ENCODE data around the gene ARHGAP10.

The ARHGAP10 gene

GRCh38 chr4:147924604-147925412 lies 192.9 kb downstream of the ARHGAP10 start:
- DNase-seq, result no peak

DNA sequence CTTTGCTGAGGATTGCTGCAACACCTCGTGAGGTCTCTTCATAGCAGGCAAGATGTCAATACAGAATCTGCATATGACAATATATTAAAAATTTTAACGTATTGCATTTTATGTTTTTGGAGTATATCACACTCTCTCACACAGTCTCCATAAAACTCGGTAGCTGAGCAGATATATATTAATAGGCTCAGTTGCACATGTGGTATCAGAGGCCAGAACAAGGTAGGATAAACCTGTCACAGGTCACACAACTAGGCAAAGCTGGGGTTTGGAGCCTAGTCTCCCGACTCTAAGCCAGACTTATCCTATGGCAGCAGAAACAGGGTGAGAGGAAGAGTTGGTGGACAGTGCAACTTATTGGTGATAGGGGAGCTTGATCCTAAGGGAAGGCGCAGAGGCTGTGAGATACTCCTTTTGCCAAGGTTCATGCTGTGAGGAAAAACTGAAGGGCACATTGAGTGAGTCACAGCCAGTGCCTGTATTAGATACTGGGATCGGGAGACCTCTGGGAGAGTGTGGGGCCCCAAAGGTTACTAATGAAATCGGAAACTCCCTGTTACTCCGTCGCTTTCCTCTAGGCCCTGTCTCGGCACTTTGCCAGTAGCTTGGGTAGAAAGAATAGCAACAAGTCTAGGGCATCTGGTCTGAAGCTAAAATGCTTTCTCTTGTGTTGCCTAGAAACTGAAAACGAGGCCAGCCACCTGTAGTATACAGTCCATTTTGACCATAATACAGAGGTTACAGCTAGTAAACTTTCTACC lies 195.7 kb downstream of the ARHGAP10 start:
- no peak for DNase-seq

- DNase-seq, result no peak
These were observed 196.5 kb downstream of the ARHGAP10 start for GRCh38 chr4:147928400-147928799.

DNA sequence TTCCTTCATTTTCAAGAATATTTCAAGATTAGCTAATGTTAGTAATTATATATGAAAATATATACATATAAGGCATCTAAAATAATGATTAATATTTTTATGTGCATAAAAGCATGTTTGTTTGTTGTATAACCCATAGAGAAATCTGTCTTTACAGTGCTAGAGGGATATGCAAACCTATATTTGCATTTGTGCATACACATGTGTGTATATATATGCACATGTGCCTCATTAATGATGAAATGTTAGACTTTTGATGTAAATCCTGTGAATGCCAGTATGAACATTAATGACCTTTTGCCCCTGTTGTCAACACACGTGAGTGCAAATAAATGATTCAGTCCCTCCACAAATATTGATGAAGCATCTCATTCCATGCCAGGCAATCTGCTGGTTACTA lies 197.9 kb downstream of the ARHGAP10 start:
- no peak for DNase-seq

- DNase-seq, result no peak
These were observed 201.4 kb downstream of the ARHGAP10 start for GRCh38 chr4:147933316-147933715.

GRCh38 chr4:147933779-147934178 lies 201.9 kb downstream of the ARHGAP10 start:
- DNase-seq, result no peak

GRCh38 chr4:147938496-147938895 lies 206.6 kb downstream of the ARHGAP10 start:
- DNase-seq, result no peak

DNA sequence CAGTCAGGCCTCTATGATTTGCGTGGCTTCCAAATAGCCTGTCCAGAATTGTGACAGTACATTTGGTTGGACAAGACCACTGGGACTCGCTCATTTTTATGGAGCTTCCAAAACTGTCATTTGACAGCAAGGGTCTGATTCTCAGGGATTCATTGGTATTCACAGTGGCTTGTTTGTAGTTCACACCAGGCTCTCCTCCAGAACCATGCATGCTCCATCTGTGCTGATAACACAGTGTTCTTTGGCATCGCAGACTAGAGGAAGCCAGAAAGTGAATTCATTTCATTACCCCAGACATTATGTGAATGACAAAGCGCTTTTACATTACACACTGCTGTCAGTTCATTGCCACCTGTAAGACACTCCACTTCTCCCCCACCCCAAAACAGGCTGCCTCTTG lies 208.3 kb downstream of the ARHGAP10 start:
- no peak for DNase-seq

DNA sequence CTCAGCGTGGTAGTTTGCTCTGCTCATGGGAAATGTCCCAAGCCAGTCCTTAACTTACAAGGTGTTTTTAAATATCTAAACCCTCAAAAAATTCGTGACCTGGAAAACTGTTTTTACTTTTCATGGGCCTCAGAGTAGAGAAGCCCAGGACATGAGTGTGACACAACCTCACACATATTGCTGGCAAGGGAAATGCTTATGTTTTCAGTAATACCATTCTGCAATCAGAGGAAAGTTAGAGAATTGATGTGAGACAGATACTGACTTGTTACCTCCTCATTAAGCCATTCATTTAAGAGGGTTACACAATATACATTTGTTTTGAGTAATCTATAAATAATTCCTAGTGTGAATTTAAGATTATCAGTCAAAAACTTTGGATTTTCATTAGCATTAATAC lies 209.5 kb downstream of the ARHGAP10 start:
- no peak for DNase-seq

DNA sequence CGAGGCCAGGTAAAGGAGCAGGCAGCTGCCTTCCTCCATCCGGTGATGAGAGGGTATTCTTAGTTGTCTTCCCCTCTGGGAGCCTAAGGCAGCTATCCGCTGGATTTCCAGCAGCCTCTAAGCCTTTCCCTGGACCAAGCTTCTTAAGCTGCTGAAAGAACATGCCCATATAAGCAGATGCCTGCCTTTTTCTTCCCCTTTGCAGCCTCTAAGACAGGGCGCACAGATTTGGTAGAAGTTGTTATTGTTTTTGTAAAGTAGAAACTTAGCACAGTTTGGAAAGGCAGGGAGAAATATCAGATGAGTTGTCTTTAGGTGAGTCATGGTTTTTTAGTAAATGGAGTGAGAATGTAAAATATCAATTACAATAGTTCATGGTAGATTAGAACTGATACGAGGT lies 210.8 kb downstream of the ARHGAP10 start:
- DNase-seq, result no peak

DNA sequence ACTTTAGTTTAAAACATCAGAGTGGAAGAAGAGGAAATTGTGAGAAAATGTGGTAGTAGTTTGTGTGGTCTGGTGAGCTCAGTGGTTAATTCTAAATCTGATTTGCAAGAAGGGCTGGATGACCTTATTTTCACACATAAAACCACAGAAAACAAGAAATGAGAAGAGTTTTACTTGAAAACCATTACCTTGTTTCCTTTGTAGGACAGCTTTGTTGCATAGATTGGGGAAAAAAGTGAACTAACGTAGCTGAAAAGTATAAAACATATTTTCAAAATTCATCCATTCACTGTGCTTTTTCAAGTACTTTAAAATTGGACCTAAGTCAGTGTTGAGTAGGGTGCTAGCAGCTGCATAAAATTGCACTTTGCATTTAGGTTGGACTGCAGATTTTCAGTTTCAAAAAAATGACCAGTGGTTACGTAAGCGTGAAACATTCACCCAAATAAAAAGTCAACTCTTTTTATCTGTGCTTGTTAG lies 211.3 kb downstream of the ARHGAP10 start:
- no peak for DNase-seq

DNA sequence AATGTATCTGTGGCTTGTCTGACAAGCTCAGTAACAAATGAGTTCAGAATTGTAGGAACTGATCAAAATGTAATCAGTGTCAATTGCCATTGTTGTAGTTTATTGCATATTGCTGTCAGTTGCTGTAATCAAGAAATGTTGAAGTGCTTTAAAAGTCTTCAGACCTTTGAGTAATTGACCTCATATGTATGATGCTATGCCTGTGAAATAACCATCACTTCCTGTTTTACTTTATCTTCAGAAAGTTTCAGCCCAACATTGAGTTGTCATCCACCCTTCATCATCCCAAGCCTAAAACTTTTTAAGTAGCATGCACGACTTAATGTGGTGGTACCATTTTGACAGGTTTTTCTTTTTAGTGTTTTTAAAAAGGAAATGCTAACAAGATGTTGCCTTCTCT lies 212.4 kb downstream of the ARHGAP10 start:
- no peak for DNase-seq

DNA sequence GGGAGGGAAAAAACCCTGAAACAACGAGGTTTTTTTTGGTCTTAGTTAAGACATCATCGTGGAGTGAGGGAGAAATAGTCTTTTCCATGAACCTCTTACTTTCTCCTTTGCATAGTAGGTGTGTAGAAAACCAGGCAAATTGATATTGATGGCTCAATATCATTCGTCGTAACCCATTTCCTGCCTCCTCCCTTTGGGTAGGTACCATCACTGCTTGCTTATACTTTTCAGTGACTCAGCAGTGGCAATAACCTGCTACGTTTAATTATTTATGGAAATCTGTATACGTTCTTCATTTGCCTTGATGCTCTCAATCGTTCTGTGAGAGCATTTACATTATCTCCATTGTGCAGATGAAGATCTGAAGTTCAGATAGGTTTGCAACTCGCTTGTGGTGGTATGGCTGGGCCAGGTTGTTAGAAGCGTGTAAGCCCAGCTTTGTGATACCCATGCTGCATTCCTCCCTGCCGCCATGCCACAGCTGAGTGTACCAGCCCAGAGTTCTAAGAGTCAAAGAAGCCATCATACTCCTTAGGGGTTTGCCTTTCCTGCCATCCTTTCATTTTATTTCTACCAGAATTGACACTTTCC lies 212.9 kb downstream of the ARHGAP10 start:
- no peak for DNase-seq

DNA sequence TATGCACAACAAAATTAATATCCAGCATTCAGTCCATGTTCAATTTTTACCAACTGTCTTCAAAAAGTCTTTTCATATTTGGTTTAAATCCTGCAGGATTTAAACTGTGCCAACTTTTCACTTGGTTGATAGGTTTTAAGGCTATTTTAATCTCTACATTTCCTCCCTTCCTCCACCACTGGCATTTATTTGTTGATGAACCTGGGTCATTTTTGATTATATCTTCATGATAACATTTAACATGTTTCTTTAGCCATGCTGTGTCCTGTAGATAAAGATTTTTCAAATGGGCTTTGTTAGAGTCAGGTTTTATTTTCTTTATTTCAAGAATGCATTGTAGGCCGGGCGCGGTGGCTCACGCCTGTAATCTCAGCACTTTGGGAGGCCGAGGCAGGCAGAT lies 216.4 kb downstream of the ARHGAP10 start:
- no peak for DNase-seq

GRCh38 chr4:147950261-147950660 lies 218.4 kb downstream of the ARHGAP10 start:
- no peak for DNase-seq

- no peak for DNase-seq
These were observed 219.0 kb downstream of the ARHGAP10 start for GRCh38 chr4:147950841-147951240.

- no peak for DNase-seq
These were observed 223.0 kb downstream of the ARHGAP10 start for GRCh38 chr4:147954850-147955249.

DNA sequence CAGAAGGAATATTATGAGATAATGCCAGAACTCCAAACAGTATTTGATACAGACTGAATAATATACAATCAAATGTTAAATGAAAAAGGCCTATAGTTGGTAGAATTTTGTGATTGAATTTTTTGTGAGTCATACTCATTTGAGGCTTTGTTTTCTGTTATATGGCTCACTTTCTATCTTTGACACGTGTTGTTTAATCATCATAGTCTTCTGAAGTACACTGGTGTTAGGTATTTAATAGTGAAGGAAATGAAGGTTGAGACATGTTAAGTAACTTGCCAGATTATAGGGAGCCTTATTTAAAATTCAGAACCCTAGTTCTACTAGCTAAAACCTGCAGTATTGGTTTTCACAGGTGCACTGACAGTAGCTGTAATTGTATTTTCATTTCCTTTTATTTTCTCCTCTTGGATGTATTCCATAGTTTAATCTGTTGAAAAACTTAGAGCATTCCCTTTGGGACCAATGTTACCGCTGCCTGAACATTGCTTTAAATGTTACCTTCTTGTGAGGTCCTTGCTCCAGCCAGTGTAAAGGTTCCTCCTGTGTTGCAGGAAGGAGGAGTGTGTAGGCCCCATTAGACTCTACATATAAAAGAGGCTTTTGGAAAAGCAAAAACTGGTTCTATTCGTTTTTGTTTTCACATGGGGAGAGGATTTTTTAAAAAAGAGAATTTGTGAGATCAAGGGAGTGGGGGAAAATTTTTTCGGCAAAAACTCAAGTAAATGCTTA lies 224.1 kb downstream of the ARHGAP10 start:
- no peak for DNase-seq

DNA sequence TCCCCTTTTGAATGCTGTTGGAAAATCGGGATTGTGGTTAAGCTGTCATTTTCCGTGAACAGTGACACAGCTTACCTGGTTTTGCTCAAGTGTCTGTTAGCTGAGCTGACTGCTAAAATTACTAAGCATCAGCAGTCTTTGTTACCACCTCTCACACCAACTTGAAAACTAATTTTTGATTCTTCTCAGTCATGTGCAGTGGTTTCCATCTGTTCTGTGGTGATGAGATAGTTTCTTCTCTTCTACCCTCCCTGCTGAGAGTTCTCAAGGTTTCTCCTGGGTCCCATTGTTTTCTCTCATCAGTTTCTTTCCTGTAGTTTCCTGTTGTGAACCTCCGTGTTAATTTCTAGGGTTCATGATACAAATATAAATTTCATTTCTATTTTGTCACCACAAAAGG lies 225.6 kb downstream of the ARHGAP10 start:
- no peak for DNase-seq

GRCh38 chr4:147958057-147958456 lies 226.2 kb downstream of the ARHGAP10 start:
- DNase-seq, result no peak

GRCh38 chr4:147958489-147959065 lies 226.7 kb downstream of the ARHGAP10 start:
- DNase-seq, result no peak

DNA sequence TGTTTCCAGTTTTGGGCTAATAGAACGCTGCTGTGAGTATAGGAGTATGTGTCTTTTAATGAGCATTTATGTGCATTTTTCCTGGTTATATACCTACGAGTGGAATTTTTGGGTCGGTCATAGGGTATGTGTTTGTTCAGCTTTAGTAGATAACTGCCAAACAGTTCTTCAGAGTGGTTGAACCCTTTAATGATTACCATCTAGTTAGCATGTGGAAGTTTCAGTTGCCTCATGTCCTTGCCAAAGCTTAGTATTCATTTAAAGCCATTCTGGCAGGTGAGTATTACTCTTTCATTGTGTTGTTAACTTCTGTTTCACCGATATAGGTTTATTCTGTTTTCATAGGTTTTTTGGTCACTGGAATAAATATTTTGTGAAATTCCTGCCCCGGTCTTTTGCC lies 229.1 kb downstream of the ARHGAP10 start:
- no peak for DNase-seq

GRCh38 chr4:147963839-147964238 lies 232.0 kb downstream of the ARHGAP10 start:
- DNase-seq, result no peak

Data from stimulated activated CD4-positive, alpha-beta T cell treated with anti-CD3 and anti-CD28 coated beads, Interleukin-4, amount 100 ng/mL, for 1 hour (primary cell).